Activated CD4-positive, alpha-beta T cell treated with anti-CD3 and anti-CD28 coated beads for 24 hours (primary cell): ENCODE data around the gene CWC22.
A peak's percentile ranks its signal among the peaks of the same experiment; 100 is the strongest.
"Not testable (repeated sequence)": the region's sequence is repeated elsewhere in the genome, so short reads cannot be mapped to it uniquely, and the experiment has no call there.

Experiments used
- DNase-seq, 2 donors: peaks; one replicate each; pipeline ENCODE4 v3.0.0-alpha.2; 2020; ENCODE audit warnings: low read depth in 2 of 2

Gene CWC22

DNA sequence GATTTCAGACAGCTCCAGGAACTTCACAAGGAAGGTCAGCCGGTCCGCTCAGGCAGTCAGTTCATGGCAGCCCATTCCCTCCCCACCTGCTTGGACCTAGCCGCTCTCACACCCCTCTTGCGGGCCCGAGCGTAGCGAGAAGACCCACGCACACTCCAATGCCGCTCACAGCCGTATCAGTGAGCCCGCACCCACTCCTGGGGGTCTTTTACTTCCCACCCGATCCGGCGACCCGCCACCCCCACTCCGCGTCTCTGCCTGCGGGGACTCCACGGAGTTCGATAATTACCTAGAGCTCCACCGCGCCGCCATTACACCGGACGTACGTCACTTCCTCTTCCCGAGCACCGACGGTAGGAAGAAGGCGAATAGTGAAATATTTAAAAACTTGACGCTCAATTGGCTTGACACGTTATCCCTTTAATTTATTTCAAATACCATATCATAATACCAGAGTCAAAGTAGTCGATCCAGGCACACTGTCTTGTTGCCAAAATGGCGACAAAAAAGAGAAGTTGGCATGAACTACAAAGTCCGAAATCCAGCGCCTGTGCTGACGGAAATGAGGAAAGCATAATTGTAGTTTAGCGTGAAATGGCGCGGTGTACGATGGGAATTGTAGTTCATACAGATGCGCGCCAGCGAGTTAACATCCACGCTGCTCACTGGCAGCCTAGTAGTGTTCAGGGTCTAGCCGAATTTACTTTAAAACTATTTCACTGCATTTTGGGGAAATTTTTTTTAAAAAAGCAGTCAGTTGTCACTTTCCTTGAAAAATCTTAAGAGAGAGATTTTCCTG, at the start of gene CWC22:
CWC22 (minus strand) TSS at position 517 of the 799 bp plus-strand sequence. CDS start 13,956 bp downstream, outside the sequence.
- peak; percentile 71 to 75 for DNase-seq

DNA sequence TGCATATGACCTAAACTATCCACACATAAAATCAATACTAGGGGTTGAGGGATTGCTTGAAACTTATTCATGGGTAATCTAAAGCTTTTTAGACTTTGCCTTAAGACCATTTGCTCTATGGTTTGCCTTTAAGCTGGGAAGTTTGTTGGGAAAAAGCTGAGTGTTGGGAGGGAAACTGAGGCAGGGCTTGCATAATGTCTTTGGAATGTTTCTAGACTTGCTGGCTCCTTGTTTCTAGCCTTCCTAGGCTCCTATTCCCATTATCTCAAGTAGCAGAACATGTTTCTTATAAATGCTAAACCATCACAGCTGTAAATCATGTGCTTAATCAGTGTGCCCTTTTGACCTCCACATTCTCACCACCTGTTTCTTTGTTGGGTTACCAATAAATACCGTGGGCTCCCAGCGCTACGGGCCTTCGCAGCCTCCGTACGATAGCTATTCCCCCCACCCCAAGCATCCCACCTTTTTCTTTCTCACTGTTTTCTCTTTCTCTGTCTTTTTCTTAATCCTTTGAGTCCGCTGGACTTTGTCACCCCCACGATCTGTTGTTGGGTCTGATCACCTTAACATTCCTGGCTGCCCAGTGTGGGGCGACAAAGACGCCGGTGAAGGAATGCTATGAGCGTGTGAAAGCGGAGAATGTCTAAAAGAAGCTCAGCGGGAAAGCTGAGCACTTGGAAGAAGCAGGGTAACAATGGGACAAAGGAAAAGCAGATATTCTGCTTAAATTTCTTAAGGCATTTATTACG, 49.4 kb upstream of the CWC22 start:
- no peak for DNase-seq

- not testable (repeated sequence) for DNase-seq
Observed at GRCh38 chr2:180054576-180054975, 47.5 kb upstream of the CWC22 start.

DNA sequence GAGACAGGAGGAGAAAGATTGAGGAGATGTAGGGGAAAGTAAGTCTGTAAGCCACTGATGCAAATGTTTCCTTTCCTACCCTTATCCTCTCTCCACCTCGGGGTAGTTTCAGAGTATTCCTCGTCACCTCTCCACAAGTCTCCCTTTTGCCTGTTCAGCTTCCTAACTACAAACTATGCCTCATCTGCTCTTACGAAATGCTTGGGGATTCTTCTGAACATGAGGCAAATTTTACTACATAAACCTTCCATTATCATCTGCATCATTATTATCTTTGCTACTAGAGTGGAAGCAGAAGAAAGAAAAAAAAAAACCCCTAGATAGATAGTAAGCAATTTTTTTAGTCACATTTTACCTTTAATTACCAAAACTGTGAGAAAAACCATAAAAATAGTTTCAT, 43.1 kb upstream of the CWC22 start:
- DNase-seq: no peak

DNA sequence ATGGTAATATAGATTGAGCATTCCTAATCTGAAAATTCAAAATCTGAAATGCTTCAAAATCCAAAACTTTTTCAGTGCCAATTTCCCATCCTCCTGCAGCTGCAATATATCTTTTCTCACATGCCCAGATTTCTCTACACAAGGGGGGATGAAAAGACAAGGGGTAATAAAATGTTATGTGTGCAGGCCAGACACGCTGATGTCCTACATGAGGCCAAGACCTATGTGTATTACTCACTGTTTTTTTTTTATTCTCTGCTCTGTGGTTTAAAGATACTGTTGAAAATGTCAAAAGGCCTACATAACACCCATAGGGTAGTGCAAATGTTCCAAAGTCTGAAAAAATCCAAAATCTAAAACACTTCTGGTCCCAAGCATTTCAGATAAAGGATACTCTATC, 41.2 kb upstream of the CWC22 start:
- no peak for DNase-seq

GRCh38 chr2:180046776-180047175, 39.7 kb upstream of the CWC22 start:
- no peak for DNase-seq

GRCh38 chr2:180046202-180046601, 39.1 kb upstream of the CWC22 start:
- no peak for DNase-seq

DNA sequence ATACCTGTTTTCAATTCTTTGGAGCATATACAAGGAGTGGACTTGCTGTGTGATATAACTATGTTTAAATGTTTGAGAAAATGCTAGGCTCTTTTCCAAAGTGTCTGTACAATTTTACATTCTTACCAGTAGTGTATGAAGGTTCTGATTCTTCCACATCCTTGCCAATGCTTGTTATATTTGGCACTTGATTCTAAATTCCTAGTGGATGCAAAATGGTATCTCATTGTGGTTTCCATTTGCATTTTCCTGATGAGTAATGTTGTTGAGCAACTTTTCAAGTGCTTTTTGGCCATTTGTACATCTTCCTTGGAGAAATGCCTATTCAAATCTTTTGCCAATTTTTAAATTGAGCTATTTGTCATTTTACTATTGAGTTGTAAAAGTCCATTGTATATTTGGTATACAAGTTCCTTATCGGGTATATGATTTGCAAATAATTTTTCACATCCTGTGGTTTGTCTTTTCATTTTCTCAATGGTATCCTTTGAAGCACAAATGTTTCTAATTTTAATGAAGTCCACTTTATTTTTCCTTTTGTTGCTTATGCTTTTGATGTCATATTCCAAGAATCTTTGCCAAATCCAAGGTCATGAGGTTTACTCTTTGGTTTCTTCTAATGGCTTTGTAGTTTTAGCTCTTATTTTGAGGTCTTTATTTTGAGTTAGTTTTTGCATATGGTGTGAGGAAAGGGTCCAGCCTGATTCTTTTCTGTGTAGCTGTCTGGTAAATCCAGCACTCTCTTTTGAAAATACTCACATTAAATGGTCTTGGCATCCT, 33.2 kb upstream of the CWC22 start:
- DNase-seq: no peak

DNA sequence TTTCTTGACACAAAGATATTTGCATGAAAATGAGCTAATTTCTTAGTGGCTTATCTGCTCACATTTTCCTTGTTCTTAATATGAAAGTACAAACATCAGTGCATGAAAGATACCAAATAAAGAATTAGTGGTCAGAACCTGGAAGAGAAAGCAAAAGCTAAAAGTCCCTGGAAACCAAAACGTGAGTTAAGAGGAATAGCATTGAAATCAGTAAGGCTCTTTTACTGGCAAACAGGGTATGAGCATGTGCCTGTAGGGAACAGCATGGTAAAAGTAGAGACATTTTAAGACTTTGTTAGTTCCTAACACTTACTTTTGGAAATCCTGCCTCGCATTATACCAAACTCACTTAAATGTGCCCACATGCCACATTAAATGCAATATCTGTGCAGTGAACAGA, 31.9 kb upstream of the CWC22 start:
- no peak for DNase-seq

GRCh38 chr2:180033993-180034894, 27.1 kb upstream of the CWC22 start:
- DNase-seq: no peak

- no peak for DNase-seq
Observed at GRCh38 chr2:180029575-180029974, 22.5 kb upstream of the CWC22 start.

- DNase-seq: no peak
Observed at GRCh38 chr2:180021850-180022249, 14.8 kb upstream of the CWC22 start.

GRCh38 chr2:180017784-180018183, 10.7 kb upstream of the CWC22 start:
- no peak for DNase-seq

DNA sequence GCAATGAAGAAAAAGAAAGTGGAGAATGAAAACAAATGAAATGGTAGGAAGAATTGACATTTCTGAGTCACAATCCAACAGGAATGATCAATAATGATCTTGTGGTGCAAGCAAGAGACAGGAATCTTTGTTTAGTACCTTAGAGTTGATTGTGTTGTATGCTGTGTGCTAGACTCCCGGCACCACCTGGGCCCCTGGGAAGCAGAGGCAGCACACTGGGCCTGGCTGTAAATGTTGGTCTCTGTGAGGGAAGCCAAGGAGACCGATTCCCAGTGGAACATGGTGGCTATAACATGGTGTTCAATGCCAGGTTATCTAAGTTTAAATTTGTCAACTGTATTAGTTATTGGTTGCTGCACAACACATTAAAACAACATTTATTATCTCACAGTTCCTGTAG, 9.8 kb upstream of the CWC22 start:
- no peak for DNase-seq

GRCh38 chr2:180015951-180016709, 9.0 kb upstream of the CWC22 start:
- no peak for DNase-seq

- no peak for DNase-seq
Observed at GRCh38 chr2:180012523-180012922, 5.4 kb upstream of the CWC22 start.

DNA sequence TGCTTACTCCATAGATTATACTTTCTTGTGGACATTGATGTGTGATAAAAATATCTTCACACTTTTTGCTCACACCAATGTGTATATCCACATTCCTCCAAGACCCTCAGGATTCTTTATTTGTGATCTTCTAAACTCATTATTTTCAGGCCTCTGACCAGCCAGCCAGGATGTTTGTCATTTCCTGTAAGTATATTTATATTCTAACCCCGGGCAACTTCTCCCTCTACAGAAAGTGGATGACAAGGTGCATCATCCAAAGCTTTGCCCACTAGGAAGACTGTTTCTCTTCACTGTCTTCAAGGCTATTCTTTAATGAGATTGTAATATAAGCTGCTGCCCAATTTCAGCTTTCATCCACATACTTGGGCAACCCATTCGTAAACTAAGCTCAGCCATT, 3.6 kb upstream of the CWC22 start:
- DNase-seq: no peak

GRCh38 chr2:180006231-180006630, 866 bp downstream of the CWC22 start:
- no peak for DNase-seq

DNA sequence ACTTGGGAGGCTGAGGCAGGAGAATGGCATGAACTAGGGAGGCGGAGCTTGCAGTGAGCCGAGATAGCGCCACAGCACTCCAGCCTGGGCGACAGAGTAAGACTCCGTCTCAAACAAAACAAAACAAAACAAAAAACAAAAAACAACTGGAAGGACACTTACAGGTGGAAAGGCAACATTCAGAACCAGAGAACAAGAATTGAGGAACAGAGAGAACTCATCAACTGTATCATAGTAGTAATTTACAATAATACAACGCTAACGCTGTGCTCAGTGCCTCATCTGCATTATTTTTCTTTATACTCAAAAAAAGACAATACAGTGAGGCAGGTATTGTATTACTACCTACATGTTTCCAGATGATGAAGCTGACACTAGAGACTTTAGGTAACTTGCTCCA, 1.6 kb downstream of the CWC22 start:
- DNase-seq: not testable (repeated sequence)

DNA sequence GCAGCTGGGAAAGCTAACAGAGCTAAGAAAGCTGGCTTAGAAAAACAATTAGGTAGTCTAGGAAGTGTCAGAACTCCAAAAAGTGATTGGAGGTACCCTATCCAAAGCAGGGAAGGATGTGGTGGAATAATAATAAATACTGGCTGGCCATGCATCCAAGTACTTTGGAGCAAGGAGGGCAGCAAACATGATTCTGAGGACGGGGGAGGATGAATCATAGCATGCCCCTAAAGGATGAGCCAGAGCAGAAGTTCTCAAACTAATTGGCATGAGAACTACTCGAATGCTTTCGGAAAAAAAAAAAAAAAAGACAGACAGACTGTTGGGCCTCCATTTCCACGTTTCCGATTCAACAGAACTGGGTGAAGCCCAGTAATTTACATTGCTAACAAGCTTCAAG, 2.4 kb downstream of the CWC22 start:
- DNase-seq: no peak

DNA sequence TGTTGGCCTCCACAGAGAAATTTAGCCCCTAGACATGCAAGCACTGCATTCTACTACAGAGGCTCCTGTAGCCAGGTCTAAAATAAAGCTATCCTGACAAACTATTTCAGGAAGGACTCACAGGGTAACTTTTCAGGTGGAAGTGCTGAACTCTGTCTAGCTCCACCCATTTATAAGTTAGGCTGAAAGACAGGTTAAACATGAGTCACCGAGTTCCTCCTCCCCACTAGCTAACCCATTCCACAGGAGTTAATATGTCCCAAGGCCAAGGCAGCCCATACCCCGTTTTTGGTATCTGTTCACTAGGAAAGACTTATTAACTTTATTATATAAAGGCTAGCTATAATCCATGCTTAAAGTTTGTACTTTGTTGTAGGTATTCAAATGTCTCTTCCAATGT, 3.5 kb downstream of the CWC22 start:
- DNase-seq: no peak
